Erythroblast (primary cell): ENCODE data around the gene JARID2.

Experiments used
- GATA1 ChIP-seq: IDR thresholded peaks from 2 replicates; pipeline ENCODE4 v1.6.1; 2011; ENCODE audit warnings: low read depth, mild to moderate bottlenecking, control low read depth, low read length, moderate library complexity
- POLR2A ChIP-seq: IDR thresholded peaks from 2 replicates; pipeline ENCODE4 v1.6.1; 2011; ENCODE audit warnings: mild to moderate bottlenecking, low read length

DNA sequence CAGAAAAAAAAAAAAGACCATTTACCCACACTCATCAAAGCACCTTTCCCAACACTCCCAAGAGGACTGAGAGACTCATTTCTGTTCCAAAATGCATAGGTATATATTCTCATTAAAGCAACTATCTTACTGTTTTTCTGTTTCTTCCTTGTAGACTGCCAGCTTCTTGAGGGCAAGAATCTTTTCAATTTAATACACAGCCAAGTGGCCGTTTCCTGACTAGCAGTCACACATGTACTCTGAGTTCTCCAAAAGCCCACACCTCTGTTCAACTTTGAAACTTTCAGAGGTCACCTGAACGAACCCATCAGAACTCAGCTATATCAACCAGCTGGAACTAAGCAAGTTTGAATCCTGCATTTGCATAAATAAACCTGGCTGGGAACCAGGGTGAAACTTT lies 324.3 kb downstream of the JARID2 start:
- TF ChIP-seq POLR2A: no peak
- no peak for TF ChIP-seq GATA1
